ENCODE results near the gene ALKBH3.
A peak's percentile ranks its signal among the peaks of the same experiment; 100 is the strongest.

Gene ALKBH3

DNA sequence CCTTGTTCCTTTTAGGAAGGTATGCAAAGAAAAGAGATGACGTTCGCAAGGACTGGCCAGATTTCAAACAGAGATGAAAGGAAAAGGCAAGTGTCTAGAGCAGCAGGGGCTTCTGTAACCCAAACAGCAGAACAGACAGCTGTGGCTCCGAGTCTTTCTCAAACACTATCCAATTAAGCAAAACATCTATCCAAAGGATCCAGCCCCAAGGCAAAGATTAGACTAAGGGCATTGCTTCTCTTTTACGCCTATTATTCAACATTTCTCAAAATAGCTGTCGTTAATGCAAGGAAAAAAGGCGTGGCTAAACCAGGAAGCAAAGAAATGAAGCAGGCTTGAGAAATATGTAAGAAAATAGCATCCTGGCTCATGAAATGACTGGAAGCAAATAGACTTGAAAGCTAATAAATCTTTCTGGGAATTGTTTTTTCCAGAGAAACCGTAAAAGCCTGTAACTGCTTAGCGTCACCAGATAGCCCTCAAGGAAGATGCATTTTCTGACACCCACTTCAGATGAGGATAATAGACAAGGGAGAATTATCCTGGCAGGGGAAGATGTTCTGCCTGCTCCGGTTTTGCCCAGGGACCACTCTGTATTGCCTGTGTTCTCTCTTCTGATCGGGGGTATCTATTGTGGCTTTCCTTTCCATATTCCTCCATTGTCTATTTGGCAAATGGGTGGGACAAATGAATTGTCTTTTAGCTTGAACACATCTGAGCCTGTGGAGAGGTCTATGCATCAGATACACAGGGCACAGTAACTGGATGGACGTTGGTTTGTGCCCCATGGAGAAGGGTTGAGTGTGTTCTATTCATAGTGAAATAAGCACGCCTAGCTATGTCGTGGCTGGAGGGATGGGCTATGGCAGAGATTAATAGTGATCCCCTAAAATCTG is 82.0 kb downstream of the ALKBH3 start:
- DNase-seq (ENCODE audit: low spot score), result no peak

DNA sequence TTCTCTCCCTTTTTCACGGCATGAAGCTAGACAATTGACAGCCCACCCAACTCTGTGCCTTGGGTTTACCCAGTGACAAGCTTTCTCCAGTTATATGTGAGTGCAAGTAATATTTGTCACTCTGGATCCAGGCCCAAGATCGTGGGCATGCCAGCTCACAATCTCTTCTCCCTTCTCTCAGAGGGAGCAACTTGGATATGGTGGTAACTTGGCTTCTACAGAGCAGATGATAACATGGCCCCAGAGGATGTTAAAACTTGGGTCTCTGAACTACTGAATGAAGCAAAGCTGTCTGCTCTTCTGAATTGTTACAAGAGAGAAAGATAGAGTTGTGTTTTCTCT is 82.6 kb downstream of the ALKBH3 start:
- no peak for DNase-seq (ENCODE audit: low spot score)

DNA sequence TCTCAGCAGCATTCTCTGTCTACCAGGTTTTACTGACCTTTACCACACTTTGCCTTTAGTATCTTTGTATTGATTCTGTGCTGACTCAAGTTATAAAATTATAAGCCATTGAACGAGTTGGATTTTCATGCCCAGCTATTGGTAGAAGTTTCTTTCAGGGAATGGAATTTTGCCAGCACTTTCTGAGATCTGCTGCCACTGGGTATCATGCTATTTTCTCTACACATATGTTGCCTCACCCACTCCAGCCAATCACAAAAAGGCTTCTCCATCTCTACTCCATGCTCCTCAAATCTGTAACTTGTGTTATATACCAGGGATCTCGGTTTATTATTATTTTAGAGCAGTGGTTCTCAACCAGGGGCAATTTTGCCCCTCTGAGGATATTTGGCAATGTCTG is 87.0 kb downstream of the ALKBH3 start:
- no peak for DNase-seq (ENCODE audit: low spot score)

DNA sequence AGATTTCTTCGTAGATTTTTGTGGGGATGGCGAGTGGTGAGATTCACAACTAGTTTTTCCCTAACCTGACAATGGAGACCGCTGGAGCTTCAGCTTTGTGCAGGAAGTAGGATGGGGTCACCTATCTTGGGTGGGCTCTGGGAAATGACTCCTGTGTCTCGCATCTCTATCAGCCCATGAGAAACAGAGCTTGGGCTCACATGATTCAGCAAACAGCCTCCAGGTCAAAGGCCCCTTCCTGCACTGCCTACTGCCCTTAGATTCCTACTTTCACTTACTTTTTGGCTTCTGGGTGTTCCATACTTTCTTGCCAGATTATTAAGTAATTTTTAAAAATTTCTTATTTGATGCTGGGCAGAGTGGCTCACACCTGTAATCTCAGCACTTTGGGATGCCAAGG is 88.1 kb downstream of the ALKBH3 start:
- DNase-seq (ENCODE audit: low spot score), result no peak

DNA sequence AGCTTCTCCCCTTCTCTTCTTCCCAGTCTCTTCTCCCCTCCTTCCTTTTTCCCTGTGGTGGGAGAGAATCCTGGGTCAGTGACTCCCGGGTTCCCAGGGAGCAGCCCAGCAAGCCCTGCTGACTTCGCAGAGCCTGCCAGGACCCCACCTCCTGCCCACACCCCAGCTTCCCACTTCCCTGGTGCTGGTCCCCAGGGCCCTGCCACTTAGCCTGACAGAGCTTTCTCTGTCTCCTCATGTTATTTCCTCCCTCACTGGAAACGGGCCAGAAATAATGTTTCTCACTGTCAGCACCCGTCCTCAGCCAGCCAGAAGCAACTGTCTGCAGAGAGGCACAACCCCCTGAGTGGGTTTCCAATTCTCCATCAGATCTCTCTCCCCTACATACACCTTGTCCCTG is 88.9 kb downstream of the ALKBH3 start:
- DNase-seq (ENCODE audit: low spot score), result peak; percentile 86
